Motor neuron (in vitro differentiated cells): ENCODE measurements around the gene CA6. TPM values are rescaled to one million over a fixed set of nuclear protein-coding genes. Genes with fewer than 3 reads are reported as not detected.
A peak's percentile ranks its signal among the peaks of the same experiment; 100 is the strongest.
"Not testable (repeated sequence)": the region's sequence is repeated elsewhere in the genome, so short reads cannot be mapped to it uniquely, and the experiment has no call there.

Source experiments
- ATAC-seq, 8 experiments: fragments of 200-7000 bp; cut with Tn5 transposase; replicated peaks in 6 of 8; 2 replicates each; pipeline ENCODE4 v1.8.0; 2021; ENCODE audit warnings: mild to moderate bottlenecking in 8 of 8, moderate library complexity in 8 of 8
- H3K27ac ChIP-seq, 2 donors: fragments of 250-450 bp; sonication (Bioruptor Pico); 2 replicates each; pipeline ENCODE4 v1.9.0; 2021; ENCODE audit warnings: antibody characterized with exemption in 2 of 2, mild to moderate bottlenecking in 2 of 2, moderate library complexity in 1 of 2
- H3K4me1 ChIP-seq, 2 donors: fragments of 250-450 bp; sonication (Bioruptor Pico); replicated peaks in 1 of 2; 2 replicates each; pipeline ENCODE4 v1.6.1; 2021; ENCODE audit warnings: antibody characterized with exemption in 2 of 2, mild to moderate bottlenecking in 2 of 2, moderate library complexity in 1 of 2
- H3K4me3 ChIP-seq, 5 donors: fragments of 250-450 bp; sonication (Bioruptor Pico); 2 replicates each; pipeline ENCODE4 v1.9.0; 2021; ENCODE audit warnings: antibody characterized with exemption in 5 of 5, mild to moderate bottlenecking in 5 of 5, moderate library complexity in 4 of 5
- WGBS, 10 experiments: fragments of 450-650 bp; shearing (Covaris generic); methylation state at CpG; one replicate each; pipeline ENCODE4 v1.0.0; 2022; 5-methylcytosine and 5-hydroxymethylcytosine counted together
- in situ Hi-C, 9 experiments: fragments of 400-800 bp; cut with MboI; loops; one replicate each; pipeline ENCODE4 v1.15.0; 2021; ENCODE audit warnings: low sequenced_read_pairs in 9 of 9, low pct_unique_long_range_greater_than_20kb in 2 of 9; ENCODE audit not compliant: unreplicated experiment in 9 of 9
- total RNA-seq, 8 experiments: library from RNA; unstranded; fragments of 300-600 nt; gene quantifications; 2 replicates each; pipeline versions ENCODE4 v1.2.3 to v1.2.4, GENCODE V29; 2022

The CA6 gene
- total RNA-seq, 8 experiments from 2014 or later, result 0.17 to 0.52 TPM; not detected in 6

- in situ Hi-C loops, result no loop called here
- 44 to 100% (median 91%) methylated on average over 1 to 7 of the region's 36 CpGs; no CpG with 5 or more reads in 5 of the 10 experiments for WGBS, 10 experiments
- ATAC-seq, result peak in 1 of 8 experiments; percentile 18
Observed at GRCh38 chr1:9014475-9015375, 69.1 kb downstream of the CA6 start.

GRCh38 chr1:9016455-9016854, 70.8 kb downstream of the CA6 start:
- H3K27ac ChIP-seq, result no peak overlapping the region
- WGBS, 10 experiments, result 30 to 100% (median 73%) methylated on average over 2 to 5 of the region's 5 CpGs; no CpG with 5 or more reads in 1 of the 10 experiments
- in situ Hi-C loops, result no loop called here
- H3K4me1 ChIP-seq, result no peaks in the 10 kb centered on the region
- no peak overlapping the region for H3K4me3 ChIP-seq
- ATAC-seq, result no peak

More at GRCh38 chr1:9014475-9015375, 69.1 kb downstream of the CA6 start:
- H3K4me3 ChIP-seq, result no peak overlapping the region
- H3K27ac ChIP-seq, result no peak overlapping the region
- H3K4me1 ChIP-seq, result no peaks in the 10 kb centered on the region

- in situ Hi-C loops, result no loop called here
- no peak for ATAC-seq
- 0 to 96% (median 77%) methylated on average over 1 to 10 of the region's 13 CpGs for WGBS, 10 experiments
- Histone ChIP-seq H3K4me3 (no peak overlapping the region), H3K4me1 (no peaks in the 10 kb centered on the region), H3K27ac (no peak overlapping the region)
Observed at GRCh38 chr1:9018333-9018732, 72.7 kb downstream of the CA6 start.

- Histone ChIP-seq H3K27ac (no peak overlapping the region), H3K4me3 (no peak overlapping the region), H3K4me1 (no peaks in the 10 kb centered on the region)
- WGBS, 10 experiments, result 0 to 55% (median 38%) methylated on average over 2 of the region's 4 CpGs; no CpG with 5 or more reads in 5 of the 10 experiments
- ATAC-seq, result no peak
- in situ Hi-C loops, result no loop called here
Observed at GRCh38 chr1:9019896-9020295, 74.2 kb downstream of the CA6 start.

- no peak for ATAC-seq
- H3K27ac ChIP-seq, result no peak overlapping the region
- in situ Hi-C loops, result no loop called here
- H3K4me1 ChIP-seq, result no peaks in the 10 kb centered on the region
- WGBS, 10 experiments, result 20 to 100% (median 87%) methylated on average over 1 to 4 of the region's 6 CpGs; no CpG with 5 or more reads in 4 of the 10 experiments
- no peak overlapping the region for H3K4me3 ChIP-seq
Observed at GRCh38 chr1:9020305-9020704, 74.6 kb downstream of the CA6 start.

GRCh38 chr1:9022026-9022738, 76.5 kb downstream of the CA6 start:
- not testable (repeated sequence) for ATAC-seq
- 0 to 92% (median 60%) methylated on average over 1 to 5 of the region's 15 CpGs; no CpG with 5 or more reads in 1 of the 10 experiments for WGBS, 10 experiments

GRCh38 chr1:9022773-9023172, 77.1 kb downstream of the CA6 start:
- WGBS, 10 experiments, result 77 to 100% (median 88%) methylated on average over 1 to 10 of the region's 10 CpGs; no CpG with 5 or more reads in 2 of the 10 experiments
- Histone ChIP-seq H3K27ac (no peak overlapping the region), H3K4me1 (no peaks in the 10 kb centered on the region), H3K4me3 (no peak overlapping the region)
- no peak for ATAC-seq
- in situ Hi-C loops, result no loop called here

More at GRCh38 chr1:9022026-9022738, 76.5 kb downstream of the CA6 start:
- H3K4me3 ChIP-seq, in situ Hi-C loops, H3K4me1 ChIP-seq, H3K27ac ChIP-seq: not testable (repeated sequence)

Other genes starting within 250 kb of the CA6 start
- 100 to 1,000 TPM in 5 of 8 experiments, 10 to 100 TPM in 3; 17.8 to 576 (median 111) TPM for gene RERE, start 128.2 kb upstream of the CA6 start, total RNA-seq
- gene ENO1, start 67.2 kb upstream of the CA6 start, total RNA-seq, result 1,000 to 10,000 TPM; 1,090 to 3,052 (median 1,563) TPM
- not detected for gene SLC2A7, start 80.6 kb downstream of the CA6 start, total RNA-seq
- 1 to 10 TPM in 1 of 8 experiments, under 1 TPM in 6, not detected in 1; 0.11 to 1.3 (median 0.24) TPM for gene SLC2A5, start 123.8 kb downstream of the CA6 start, total RNA-seq
- 1 to 10 TPM; 1.6 to 5.7 (median 2.4) TPM for gene GPR157, start 183.2 kb downstream of the CA6 start, total RNA-seq